Measurements from ENCODE around the gene PRDX3.
"Not testable (repeated sequence)": the region's sequence is repeated elsewhere in the genome, so short reads cannot be mapped to it uniquely, and the experiment has no call there.

Gene PRDX3

DNA sequence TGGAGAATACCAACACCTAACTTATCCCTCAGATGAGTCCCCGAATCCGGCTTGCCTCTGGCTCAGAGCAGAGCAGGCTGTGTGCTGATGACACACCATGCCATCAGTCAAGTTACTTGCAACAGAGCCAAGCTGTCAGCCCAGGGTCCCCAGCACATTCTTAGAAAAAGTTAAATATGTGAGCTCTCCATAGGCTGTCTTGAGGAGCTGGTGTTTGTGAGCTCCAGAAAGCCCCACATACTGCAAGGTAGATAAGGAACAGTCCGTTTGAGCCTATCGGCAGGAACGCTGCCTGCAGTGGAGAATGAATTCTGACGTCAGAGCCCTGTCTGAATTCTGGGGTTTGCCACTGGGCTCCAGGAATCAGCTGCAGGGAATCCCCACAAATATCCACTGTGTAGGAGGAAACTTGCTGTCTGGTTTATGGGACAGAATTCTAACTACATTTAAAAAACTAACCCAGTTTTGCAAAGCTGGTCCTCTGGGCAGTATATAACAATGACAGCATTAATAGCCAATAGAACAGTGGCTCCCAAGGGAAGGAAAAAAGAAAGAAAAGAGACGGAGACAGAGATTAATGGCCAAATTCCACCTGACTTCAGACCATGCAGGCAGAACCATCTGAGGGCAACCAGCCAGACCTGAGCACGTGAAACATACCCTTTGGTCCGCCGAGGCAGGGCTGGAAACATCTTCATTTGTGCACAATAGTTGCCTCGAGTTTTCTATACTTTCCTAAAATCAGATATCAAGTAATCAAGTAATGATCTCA lies 16.7 kb downstream of the PRDX3 start:
- no peak for DNase-seq

DNA sequence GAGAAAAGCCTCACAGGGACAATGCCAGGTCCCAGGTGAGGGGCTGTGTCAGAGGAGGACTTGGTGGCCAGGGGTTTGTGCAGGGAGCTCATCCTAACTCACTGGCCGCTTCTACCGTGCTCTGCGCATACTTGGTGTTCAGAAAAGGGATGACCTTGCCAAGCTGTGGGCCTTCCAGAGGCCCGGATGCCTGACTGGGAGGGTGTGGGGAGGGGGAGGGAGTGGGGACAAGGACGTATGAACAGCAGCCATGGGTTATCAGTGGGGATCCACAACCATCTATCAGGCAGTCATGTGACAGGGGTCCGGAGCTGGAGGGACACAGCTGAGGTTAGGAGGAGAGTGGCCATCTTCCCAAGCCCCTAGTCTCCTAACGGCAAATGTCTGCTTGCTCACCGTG lies 19.3 kb downstream of the PRDX3 start:
- no peak for DNase-seq

DNA sequence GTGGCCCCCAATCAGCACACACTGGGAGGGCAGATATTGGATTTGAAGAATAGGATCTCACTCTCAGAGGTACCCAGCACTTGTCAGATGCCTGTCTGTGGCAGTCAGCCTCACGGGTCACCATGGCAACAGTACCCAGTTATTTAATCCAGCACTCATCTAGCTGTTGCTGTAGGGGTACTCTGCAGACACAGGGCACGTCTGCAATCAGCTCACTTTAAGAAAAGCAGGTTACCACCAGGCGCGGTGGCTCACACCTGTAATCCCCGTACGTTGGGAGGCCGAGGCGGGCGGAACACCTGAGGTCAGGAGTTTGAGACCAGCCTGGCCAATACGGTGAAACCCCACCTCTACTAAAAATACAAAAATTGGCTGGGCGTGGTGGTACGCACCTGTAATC lies 25.0 kb downstream of the PRDX3 start:
- no peak for DNase-seq

DNA sequence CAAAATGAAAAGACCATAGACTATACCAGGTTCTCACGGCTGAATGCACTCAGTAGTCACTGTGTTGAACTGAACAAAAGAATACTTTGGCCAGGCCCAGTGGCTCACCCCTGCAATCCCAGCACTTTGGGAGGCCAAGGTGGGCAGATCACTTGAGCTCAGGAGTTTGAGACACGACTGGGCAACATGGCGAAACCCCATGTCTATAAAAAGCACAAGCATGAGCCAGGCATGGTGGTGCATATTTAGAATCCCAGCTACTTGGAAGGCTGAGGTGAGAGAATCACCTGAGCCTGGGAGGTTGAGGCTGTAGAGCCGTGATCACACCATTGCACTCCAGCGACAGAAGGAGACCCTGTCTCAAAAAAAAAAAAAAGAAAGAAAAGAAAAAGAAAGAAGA lies 25.6 kb downstream of the PRDX3 start:
- DNase-seq = no peak

DNA sequence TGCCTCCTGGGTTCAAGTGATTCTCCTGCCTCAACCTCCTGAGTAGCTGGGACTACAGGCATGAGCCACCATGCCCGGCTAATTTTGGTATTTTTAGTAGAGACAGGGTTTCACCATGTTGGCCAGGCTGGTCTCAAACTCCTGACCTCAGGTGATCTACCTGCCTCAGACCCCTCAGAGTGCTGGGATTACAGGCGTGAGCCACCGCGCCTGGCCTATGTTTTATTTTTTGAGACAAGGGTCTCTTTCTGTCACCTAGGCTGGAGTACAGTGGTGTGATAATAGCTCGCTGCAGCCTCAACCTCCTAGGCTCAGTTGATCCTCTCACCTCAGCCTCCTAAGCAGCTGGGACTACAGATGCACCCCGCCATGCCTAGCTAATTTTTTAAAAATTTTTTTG lies 27.0 kb downstream of the PRDX3 start:
- DNase-seq = not testable (repeated sequence)

DNA sequence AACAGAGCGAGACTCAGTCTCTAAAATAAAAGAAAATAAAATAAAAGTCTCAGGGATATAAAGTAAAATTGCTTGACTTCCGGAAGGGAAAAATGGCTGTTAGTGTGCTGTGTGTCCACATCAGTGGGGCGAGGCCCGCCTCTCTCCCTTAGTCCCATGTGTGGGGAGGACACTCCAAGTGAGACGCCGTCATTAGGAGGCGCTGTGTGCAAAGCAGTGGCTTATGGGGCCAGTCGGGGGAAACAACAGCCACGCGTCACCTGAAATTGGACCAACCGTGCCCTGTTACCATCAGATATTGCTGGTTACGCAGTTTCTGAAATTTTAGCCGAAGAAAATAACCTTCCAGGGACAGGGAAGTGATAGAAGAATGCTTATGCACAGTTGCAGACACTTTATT lies 28.9 kb downstream of the PRDX3 start:
- no peak for DNase-seq

DNA sequence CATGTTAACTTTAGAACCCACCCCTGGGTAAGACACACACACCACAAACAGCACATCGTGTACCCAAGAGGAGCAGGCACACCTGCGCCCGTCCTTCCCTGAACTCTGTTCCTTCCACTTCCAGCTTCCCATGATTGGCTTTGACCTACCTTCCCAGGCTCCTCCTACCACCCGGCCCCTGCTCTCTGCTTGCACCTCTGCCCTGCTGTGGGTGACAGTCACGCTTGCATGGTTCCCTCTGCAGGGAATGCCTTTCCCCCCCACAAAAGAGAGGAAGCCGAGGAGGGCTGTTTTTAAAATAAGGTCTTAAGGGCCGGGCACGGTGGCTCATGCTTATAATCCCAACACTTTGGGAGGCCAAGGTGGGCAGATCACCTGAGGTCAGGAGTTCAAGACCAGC lies 29.5 kb downstream of the PRDX3 start:
- no peak for DNase-seq

DNA sequence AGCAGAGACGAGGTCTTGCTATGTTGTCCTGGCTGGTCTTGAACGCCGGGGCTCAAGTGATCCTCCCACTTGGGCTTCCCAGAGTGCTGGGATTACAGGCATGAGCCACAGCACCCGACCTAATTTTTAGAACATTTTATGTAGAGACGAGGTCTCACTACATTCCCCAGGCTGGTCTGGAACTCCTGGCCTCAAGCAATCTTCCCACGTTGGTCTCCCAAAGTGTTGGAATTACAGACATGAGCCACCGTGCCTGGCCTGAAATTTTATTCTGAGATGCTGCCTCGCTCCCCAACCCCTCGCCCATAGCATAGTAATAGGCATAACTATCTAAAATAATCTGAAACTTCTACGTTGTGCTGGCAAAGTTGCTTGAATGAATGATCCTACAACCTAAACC lies 35.0 kb downstream of the PRDX3 start:
- DNase-seq = no peak

DNA sequence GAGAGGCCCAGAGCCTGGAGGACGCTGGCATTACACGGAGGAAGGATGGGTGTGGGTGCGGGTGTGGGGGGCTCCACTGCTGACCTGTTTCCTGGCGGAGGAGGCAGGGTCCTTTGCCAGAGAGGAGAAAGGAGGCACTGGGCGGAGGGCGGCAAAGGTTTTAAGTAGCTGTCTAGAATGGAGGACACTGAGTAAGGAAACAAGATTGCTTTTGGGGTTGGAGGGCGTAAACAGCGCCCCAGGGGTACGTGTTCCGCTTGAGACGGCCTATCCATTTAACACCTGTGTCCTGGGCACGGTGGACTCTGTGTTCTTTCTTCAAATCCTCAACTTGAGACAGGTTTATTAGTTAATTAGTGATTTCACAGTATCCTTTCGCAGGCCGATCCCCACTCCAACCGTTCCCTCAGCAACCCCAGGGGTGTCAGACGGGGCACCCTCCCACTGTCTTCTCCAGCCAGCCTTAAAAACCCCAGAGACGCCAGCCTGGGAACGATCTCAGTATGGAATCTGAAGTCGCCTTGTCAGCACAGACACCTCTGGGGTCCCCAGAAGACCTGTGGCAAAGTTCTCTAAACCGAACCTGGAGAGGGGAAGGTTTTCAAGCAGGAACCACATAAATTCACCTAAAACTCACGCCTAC lies 37.9 kb downstream of the PRDX3 start:
- DNase-seq = no peak

DNA sequence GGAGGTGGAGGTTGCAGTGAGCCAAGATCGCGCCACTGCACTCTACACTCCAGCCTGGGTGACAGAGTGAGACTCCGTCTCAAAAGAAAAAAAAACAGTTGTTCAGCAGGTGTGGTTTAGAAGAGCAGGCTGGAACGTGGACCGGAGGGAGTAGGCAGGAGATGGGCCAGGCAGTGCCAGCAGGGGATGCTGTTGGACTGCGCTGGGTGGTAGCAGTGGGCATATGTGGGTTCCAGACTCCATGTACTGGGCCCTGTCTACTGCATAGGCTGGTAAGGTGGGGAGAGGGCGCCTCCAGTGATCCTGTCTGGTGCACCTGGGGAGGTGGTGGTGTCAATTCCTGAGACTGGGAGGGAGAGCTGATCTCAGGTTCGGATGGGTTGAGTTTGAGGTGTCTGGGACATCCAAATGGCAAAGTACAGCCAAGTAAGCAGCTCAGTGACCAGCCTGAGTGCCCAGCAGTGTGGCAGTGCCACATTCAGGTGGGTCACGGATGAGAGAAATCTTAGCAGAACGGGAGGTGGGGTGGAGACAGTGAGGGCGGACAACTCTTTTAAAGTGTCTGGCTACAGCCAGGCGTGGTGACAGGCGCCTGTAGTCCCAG lies 39.0 kb downstream of the PRDX3 start:
- DNase-seq = peak; percentile 49 to 52

DNA sequence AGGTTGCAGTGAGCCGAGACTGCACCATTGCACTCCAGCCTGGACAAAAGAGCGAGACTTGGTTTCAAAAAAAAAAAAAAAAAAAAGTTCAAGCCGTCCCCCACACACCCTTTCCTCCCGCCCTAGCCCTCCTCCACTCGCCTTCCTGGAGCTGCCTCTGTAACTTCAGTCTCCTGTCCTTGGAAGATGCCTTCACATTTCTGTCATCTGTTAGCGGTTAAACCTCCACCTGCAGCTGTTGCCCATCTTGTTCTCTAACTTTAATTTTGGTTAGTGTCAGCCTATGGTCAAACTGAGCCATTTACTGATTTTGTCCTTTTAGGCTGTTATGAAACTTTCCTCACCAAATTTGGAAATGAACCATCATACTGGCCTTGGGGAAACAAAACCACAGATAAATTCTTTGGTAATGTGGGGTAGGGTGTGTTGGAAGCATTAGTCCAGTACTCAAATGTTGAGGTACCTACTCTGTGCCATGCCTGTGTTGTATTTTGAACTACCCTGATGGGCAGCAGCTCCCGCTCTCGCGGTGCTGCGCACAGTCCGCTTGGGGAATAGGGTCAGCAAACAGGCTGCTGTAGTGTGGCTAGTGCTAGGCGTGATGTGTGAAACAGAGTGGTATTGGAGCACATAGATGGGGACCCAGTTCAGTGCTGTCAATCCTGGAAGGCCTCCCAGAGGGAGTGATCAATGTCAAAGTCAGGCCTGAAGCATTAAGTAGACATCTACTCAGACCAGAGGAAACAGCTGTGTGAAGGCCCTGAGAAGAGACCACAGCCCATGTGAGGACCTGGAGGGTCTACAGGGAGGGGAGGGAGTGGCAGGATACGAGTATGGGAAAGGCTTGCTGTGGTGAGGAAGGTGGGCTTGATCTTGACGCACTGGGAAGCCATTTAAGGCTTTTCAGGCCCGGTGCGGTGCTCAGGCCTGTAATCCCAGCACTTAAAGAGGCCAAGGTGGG lies 40.0 kb downstream of the PRDX3 start:
- no peak for DNase-seq

DNA sequence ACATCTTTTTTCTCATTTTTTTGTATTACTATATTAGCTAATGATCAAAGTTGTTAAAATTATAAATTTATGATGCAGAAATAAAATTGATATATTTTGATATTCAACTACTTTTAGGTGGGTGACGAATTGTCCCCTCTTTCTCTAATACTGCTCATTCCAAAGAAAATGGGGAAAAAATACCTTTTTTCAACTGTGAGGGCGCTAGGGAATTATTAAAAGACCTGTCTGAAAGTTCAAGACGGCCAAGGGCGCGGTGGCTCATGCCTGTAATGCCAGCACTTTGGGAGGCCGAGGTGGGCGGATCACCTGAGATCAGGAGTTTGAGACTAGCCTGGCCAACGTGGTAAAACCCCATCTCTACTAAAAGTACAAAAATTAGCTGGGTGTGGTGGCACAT lies 40.7 kb downstream of the PRDX3 start:
- not testable (repeated sequence) for DNase-seq

DNA sequence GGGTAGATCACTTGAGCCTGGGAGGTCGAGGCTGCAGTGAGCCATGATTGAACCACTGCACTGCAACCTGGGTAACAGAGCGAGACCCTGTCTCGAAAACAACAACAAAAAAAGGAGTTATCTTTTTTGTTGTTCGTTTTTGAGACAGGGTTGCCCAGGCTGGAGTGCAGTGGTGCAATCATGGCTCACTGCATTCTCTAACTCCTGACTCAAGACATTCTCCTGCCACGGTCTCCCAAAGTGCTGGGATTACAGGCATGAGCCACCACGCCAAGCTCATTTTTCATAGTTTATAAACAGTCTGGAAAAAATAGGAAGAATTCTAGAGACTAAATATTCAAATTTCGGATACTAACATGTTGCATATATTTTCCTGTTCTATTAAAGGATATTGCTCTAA lies 42.5 kb downstream of the PRDX3 start:
- DNase-seq = no peak

DNA sequence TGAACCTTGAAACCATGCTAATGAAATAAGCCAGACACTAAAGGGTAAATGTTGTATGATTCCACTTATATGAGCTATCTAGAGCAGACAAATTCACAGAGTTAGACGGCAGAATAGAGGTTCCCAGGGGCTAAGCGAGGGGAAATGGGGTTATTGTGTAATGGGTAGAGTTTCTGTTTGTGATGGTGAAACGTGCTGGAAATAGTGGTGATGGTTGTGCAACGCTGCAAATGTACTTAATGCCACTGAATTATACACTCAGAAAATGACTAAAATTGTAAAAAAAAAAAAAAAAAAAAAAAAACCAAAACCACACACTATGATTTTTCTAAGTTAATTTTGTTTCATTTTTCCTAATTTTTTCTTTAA lies 43.1 kb downstream of the PRDX3 start:
- no peak for DNase-seq

DNA sequence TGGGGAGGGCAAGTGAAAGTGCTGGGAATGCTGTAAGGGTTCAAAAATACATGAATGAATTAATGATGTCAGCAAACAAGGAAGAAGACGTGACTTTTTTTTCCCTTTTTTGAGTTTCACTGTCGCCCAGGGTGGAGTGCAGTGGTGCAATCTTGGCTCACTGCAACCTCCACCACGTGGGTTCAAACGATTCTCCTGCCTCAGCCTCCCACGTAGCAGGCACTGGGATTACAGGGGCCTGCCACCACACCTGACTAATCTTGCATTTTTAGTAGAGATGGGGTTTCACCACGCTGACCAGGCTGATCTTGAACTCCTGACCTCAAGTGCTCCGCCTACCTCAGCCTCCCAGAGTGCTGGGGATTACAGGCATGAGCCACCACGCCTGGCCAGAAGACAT lies 44.7 kb downstream of the PRDX3 start:
- DNase-seq = no peak

DNA sequence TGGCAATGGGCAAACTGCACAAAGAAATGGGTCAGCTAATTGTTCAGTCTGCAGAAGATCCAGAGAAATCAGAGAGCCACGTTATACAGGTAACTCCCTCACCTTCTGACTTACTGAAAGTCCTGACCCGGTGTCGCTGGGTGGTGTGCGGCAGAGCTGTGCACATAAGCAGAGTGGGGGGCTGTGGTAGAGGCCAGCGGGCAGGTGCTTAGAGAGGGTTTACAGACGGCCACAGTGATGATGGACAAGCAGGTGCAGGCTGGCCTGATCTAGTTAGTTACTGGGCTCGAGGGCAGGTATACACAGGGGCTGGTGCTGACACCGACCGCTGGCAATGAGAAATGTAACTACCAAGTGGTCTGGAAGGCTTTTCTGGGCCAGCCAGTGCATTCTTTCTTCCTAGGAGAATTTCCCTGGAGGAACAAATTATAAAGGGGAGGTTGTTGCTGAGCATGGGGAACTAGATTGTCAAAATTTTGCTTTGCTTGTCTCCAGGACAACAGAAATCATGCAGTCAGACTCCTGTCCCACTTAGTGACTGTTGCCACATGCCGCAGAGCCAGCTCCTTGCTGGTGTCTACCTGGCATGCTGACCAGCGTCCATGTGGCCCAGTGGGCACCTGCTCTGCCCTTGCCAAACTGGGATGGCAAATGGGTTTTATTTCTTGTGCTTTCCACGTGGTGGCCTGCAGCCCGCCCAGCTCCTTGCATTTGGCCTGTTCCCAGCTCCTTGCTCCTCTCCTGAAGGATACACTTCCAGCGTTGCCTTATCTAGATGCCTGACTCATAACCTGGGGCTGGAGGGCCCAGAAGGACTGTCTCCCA lies 45.9 kb downstream of the PRDX3 start:
- no peak for DNase-seq

DNA sequence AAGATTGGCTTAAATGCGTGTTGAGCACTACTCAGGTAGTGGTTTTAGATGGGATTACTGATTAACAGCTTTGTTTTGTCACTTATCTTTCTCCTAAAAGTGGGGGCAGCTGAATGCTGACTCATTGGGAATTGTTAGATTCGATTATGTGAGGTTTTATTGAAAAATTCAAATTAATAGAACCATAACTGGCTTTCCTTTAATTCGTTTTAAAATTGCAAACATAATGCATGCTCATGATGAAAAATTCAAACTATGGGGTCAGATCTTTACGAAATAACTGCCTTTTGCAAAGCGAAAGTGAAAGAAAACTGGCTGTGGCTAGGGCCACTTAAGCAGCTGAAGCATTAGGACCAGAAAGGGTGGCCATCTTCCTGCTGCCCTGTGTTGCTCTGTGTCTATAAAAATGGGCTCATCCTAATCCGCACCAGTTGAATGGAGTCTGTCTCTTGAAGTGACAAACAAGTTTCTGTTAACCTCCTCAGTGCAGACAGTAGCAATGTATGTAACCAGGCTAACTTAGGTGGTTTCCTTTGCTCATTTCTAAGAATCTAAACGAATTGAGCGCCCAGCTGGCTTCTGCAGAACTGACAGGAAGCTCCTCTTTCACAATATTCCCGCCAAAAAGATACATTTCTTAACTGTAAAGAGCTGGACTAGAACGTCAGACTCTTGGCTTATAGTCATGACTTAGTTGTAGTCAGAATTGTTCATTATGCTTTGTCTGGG lies 46.9 kb downstream of the PRDX3 start:
- DNase-seq = peak; percentile 27 to 39

DNA sequence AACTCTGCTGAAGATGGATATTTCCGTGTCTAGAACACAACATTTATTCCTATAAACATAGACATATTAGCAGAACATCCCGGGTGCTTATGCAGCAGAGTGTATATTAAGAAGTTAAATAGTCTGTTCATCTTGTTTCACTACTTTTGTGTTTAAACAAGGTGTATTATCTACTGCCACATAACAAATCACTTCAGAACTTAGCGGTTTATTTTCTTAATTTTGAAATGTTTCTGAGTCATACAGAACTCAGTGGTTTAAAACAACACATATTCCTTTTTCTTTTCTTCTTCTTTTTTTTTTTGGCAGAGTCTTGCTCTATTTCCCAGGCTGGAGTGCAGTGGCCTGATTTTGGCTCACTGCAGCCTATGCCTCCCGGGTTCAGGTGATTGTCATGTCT lies 48.9 kb downstream of the PRDX3 start:
- no peak for DNase-seq

DNA sequence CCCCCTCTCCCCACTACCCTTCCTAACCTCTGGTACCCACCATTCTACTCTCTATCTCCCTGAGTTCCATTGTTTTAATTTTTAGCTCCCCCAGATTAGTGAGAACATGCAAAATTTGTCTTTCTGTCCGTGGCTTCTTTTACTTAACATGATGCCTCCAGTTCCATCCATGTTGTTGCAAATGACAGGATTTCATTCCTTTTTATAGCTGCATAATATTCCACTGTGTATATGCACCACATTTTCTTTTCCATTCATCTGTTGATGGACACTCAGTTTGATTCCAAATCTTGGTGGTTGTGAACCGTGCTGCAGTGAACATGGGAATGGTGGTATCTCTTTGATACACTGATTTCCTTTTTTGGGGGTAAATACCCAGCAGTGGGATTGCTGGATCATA lies 52.7 kb downstream of the PRDX3 start:
- DNase-seq = no peak

DNA sequence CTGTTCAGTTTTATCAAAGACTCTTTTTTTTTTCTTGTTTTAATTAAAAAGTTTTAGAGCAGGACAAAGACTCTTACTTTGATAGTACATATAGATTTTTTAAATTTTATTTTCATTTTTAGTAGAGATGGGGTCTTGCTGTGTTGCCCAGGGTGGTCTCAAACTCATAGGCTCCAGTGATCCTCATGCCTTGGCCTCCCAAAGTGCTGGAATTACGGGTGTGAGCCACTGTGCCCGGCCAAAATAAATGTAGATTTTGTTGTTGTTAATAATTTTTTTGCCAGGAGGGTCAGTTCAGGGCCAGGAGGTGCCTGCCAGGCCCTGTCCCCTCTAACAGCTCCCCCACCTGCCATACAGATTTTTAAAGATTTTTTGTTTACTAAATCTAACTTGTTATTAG lies 57.7 kb downstream of the PRDX3 start:
- no peak for DNase-seq

DNA sequence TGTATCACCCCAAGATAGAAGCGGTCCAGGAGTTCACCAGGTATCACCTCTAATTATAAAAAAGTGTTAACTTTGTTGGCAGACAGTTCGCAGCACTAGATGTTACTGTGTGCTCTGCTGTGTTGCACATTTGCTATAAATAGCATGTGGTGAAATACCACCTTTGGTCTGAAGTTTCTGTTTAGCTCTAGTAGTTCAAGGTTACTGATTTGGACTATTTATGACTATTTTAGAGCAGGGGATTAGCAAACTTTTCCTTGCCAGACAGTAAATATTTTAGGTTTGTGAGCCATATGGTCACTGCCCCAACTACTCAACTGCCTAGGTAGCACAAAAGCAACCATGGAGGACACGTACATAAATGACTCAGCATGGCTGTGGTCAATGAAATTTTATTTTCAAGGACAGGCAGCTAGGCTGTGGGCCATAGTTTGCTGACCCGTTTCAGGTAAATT lies 58.2 kb downstream of the PRDX3 start:
- no peak for DNase-seq

DNA sequence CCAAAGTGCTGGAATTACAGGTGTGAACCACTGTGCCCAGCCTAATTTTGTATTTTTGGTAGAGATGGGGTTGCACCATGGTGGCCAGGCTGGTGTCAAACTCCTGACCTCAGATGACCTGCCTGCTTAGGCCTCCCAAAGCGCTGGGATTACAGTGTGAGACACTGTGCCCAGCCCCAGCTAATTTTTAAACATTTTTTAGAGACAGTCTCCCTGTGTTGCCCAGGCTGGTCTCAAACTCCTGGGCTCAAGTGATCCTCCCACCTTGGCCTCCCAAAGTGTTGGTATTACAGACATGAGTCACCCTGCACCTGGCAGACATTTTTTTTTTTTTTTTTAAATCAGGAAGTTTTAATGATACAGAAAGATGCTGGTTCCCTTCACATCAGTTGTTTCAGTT lies 59.2 kb downstream of the PRDX3 start:
- no peak for DNase-seq
